GM15510 (cell line): Measurements from ENCODE around the gene SNAP29.

Source experiments
- POLR2A ChIP-seq: IDR thresholded peaks from 3 replicates; pipeline ENCODE4 v1.6.1; 2011; ENCODE audit warnings: borderline replicate concordance; ENCODE audit not compliant: insufficient read length; ENCODE audit errors: extremely low read depth

SNAP29 gene

GRCh38 chr22:20829491-20830134 lies 29.2 kb upstream of the SNAP29 start:
- TF ChIP-seq POLR2A = no peak

GRCh38 chr22:20833225-20833665 lies 25.6 kb upstream of the SNAP29 start:
- TF ChIP-seq POLR2A = no peak

- no peak for TF ChIP-seq POLR2A
Observed at GRCh38 chr22:20834206-20834605, 24.6 kb upstream of the SNAP29 start.

GRCh38 chr22:20834725-20835124 lies 24.1 kb upstream of the SNAP29 start:
- TF ChIP-seq POLR2A = no peak

GRCh38 chr22:20836987-20837823 lies 21.6 kb upstream of the SNAP29 start:
- no peak for TF ChIP-seq POLR2A

GRCh38 chr22:20839837-20840645 lies 18.8 kb upstream of the SNAP29 start:
- TF ChIP-seq POLR2A = no peak

GRCh38 chr22:20840646-20841371 lies 18.0 kb upstream of the SNAP29 start:
- no peak for TF ChIP-seq POLR2A

GRCh38 chr22:20843501-20843900 lies 15.3 kb upstream of the SNAP29 start:
- TF ChIP-seq POLR2A = no peak

GRCh38 chr22:20844055-20845037 lies 14.5 kb upstream of the SNAP29 start:
- no peak for TF ChIP-seq POLR2A

GRCh38 chr22:20847318-20847822 lies 11.4 kb upstream of the SNAP29 start:
- no peak for TF ChIP-seq POLR2A

GRCh38 chr22:20852076-20852475 lies 6.7 kb upstream of the SNAP29 start:
- no peak for TF ChIP-seq POLR2A

GRCh38 chr22:20852503-20852902 lies 6.3 kb upstream of the SNAP29 start:
- TF ChIP-seq POLR2A = no peak

GRCh38 chr22:20853236-20853660 lies 5.6 kb upstream of the SNAP29 start:
- no peak for TF ChIP-seq POLR2A
